HG03558 (cell line): ENCODE measurements around the gene KCNH2.
"Not testable (repeated sequence)": the region's sequence is repeated elsewhere in the genome, so short reads cannot be mapped to it uniquely, and the experiment has no call there.

ENCODE experiments used
- ATAC-seq: cut with Tn5 transposase; IDR thresholded peaks from one replicate; pipeline ENCODE4 v1.9.1; 2021; ENCODE audit warnings: moderate number of reproducible peaks; ENCODE audit not compliant: unreplicated experiment; ENCODE audit errors: extremely low read depth

Gene KCNH2

GRCh38 chr7:150978126-150978789 lies at the start of gene KCNH2:
Gene KCNH2, minus strand, starts transcription at chr7:150978321. Its CDS starts 408 bp downstream, at chr7:150977913.
- ATAC-seq: no peak

GRCh38 chr7:151027728-151028130 lies 49.6 kb upstream of the KCNH2 start:
- not testable (repeated sequence) for ATAC-seq

GRCh38 chr7:151026771-151027727 lies 48.9 kb upstream of the KCNH2 start:
- not testable (repeated sequence) for ATAC-seq

- ATAC-seq: no peak
Measured at GRCh38 chr7:151025924-151026671, 48.0 kb upstream of the KCNH2 start.

- ATAC-seq: no peak
Measured at GRCh38 chr7:151024435-151025056, 46.4 kb upstream of the KCNH2 start, which contains the start of gene ATG9B. Gene ATG9B, minus strand, starts transcription at chr7:151024494. Its CDS starts 71 bp downstream, at chr7:151024423.

GRCh38 chr7:151023232-151023631 lies 45.1 kb upstream of the KCNH2 start:
- no peak for ATAC-seq

- no peak for ATAC-seq
Measured at GRCh38 chr7:151020231-151020630, 42.1 kb upstream of the KCNH2 start.

- ATAC-seq: no peak
Measured at GRCh38 chr7:151019130-151019447, 41.0 kb upstream of the KCNH2 start.

- ATAC-seq: no peak
Measured at GRCh38 chr7:151018421-151019129, 40.5 kb upstream of the KCNH2 start.

- no peak for ATAC-seq
Measured at GRCh38 chr7:151017953-151018420, 39.9 kb upstream of the KCNH2 start.

- ATAC-seq: no peak
Measured at GRCh38 chr7:151017370-151017952, 39.3 kb upstream of the KCNH2 start.

GRCh38 chr7:151016942-151017341 lies 38.8 kb upstream of the KCNH2 start:
- no peak for ATAC-seq

GRCh38 chr7:151016505-151016904 lies 38.4 kb upstream of the KCNH2 start:
- ATAC-seq: no peak

GRCh38 chr7:151015967-151016366 lies 37.8 kb upstream of the KCNH2 start:
- no peak for ATAC-seq

- ATAC-seq: no peak
Measured at GRCh38 chr7:151014950-151015349, 36.8 kb upstream of the KCNH2 start.

- ATAC-seq: no peak
Measured at GRCh38 chr7:151013733-151014497, 35.8 kb upstream of the KCNH2 start.

- ATAC-seq: no peak
Measured at GRCh38 chr7:151013356-151013732, 35.2 kb upstream of the KCNH2 start.

- ATAC-seq: no peak
Measured at GRCh38 chr7:151012911-151013347, 34.8 kb upstream of the KCNH2 start.
